MG63 (cell line): Measurements from ENCODE around the gene HSD17B7. TPM values are rescaled to one million over a fixed set of nuclear protein-coding genes. Genes with fewer than 3 reads are reported as not detected.

ENCODE experiments used
- total RNA-seq: library from RNA; depleted of rRNA; stranded (reverse); fragments of >200 nt; shearing (Covaris generic); gene quantifications from 2 replicates; pipeline ENCODE4 v1.2.3, GENCODE V29; 2014; ENCODE audit warnings: low replicate concordance; rRNA removed

The HSD17B7 gene
- total RNA-seq, 1 experiment from 2014 or later, result 5.6 TPM

Other genes with a start within 250 kb of the HSD17B7 start
- gene UAP1, start 229.0 kb upstream of the HSD17B7 start, total RNA-seq, result 601 and 739 TPM in 2 replicates
- gene DDR2, start 158.2 kb upstream of the HSD17B7 start, total RNA-seq, result 38.1 and 51.2 TPM in 2 replicates
- not detected in 2 replicates for gene CCDC190, start 70.5 kb downstream of the HSD17B7 start, total RNA-seq